ENCODE results near the gene CYBC1.
"Not testable (repeated sequence)": the region's sequence is repeated elsewhere in the genome, so short reads cannot be mapped to it uniquely, and the experiment has no call there.

The CYBC1 gene

GRCh38 chr17:82475458-82475857 lies 24.9 kb upstream of the CYBC1 start:
- no peak for DNase-seq

- no peak for DNase-seq
Observed at GRCh38 chr17:82474223-82475010, 23.9 kb upstream of the CYBC1 start.

GRCh38 chr17:82470065-82470464 lies 19.5 kb upstream of the CYBC1 start:
- DNase-seq: no peak

- no peak for DNase-seq
Observed at GRCh38 chr17:82468692-82469091, 18.1 kb upstream of the CYBC1 start.

- no peak for DNase-seq
Observed at GRCh38 chr17:82465023-82465603, 14.6 kb upstream of the CYBC1 start.

GRCh38 chr17:82464567-82464929 lies 14.0 kb upstream of the CYBC1 start:
- no peak for DNase-seq

- no peak for DNase-seq
Observed at GRCh38 chr17:82463925-82464566, 13.5 kb upstream of the CYBC1 start.

- no peak for DNase-seq
Observed at GRCh38 chr17:82463391-82463790, 12.8 kb upstream of the CYBC1 start.

GRCh38 chr17:82461827-82462524 lies 11.4 kb upstream of the CYBC1 start:
- DNase-seq: no peak

GRCh38 chr17:82459936-82460335 lies 9.4 kb upstream of the CYBC1 start:
- not testable (repeated sequence) for DNase-seq

- peak; percentile 49 for DNase-seq
Observed at GRCh38 chr17:82458885-82459424, 8.4 kb upstream of the CYBC1 start.

GRCh38 chr17:82458179-82458884 lies 7.8 kb upstream of the CYBC1 start, which contains the start of gene NARF:
TSS of gene NARF (plus strand) at chr17:82458741. CDS start at chr17:82458804, 63 bp downstream.
- DNase-seq: peak; percentile 99

- DNase-seq: no peak
Observed at GRCh38 chr17:82457929-82458178, 7.3 kb upstream of the CYBC1 start.

GRCh38 chr17:82457073-82457928 lies 6.7 kb upstream of the CYBC1 start:
- peak; percentile 67 for DNase-seq

GRCh38 chr17:82453706-82454105 lies 3.2 kb upstream of the CYBC1 start:
- DNase-seq: not testable (repeated sequence)

- not testable (repeated sequence) for DNase-seq
Observed at GRCh38 chr17:82453151-82453550, 2.6 kb upstream of the CYBC1 start.

- DNase-seq: no peak
Observed at GRCh38 chr17:82452162-82452561, 1.6 kb upstream of the CYBC1 start.

GRCh38 chr17:82449883-82450356 lies 632 bp downstream of the CYBC1 start:
- DNase-seq: peak; percentile 27

GRCh38 chr17:82449131-82449882 lies 1.2 kb downstream of the CYBC1 start:
- DNase-seq: peak; percentile 69

- DNase-seq: no peak
Observed at GRCh38 chr17:82447876-82448275, 2.7 kb downstream of the CYBC1 start.

GRCh38 chr17:82446649-82447048 lies 3.9 kb downstream of the CYBC1 start:
- DNase-seq: no peak
